Activated CD8-positive, alpha-beta memory T cell treated with anti-CD3 and anti-CD28 coated beads for 24 hours (primary cell): Measurements from ENCODE around the gene NEGR1.

Source experiments
- DNase-seq: peaks from one replicate; pipeline ENCODE4 v3.0.0-alpha.2; 2020

NEGR1 gene

DNA sequence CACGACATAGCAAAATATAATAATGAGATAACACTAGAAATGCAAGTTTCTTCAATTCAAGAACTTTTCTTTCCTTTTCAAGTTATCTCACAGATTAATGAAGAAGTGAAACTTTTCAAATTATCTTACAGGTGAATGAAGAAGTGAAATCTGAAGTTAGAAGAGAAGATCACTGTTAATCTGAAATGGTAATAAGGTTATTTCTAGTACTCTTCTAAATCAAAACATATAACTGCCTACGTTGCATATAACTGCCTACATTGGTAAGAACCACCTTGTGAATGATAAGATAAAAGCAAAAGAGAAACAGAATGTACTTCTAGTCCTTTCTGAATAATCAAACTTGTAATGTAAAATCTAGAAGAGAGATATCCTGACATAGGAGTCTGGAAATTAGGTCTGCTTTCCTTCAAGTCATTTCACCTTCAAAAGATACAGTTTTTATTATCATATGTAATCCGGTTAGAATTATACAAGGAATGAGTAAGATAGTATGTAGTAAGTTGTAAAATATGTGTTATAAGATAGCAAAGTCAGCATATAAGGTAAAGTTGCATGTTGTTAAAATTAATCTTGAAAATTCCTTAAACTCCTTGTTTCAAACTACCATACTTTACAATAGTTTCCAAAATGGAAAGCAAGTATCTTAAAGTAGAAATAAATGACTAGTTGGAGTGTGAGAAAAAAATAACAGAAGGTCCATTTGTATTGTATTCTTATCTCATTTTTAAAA, 679.1 kb downstream of the NEGR1 start:
- no peak for DNase-seq

DNA sequence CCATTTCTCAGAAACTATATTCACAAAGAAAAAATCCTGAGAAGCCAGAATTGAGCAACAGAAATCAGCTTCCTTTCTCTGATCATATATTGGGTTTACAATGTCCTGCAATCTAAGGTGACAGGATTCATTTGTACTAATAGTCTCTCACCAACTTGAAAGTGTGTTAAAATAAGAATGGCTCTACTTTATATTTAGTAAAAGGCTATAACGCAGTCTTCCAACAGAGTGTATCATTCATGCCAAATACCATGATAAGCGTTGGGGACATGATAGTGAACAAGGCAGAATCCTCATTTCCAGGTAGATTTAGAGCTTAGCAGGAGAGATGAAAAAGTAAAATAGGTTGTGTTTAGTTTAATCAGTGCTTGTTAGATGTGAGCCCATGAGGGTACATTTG, 682.3 kb downstream of the NEGR1 start:
- no peak for DNase-seq

DNA sequence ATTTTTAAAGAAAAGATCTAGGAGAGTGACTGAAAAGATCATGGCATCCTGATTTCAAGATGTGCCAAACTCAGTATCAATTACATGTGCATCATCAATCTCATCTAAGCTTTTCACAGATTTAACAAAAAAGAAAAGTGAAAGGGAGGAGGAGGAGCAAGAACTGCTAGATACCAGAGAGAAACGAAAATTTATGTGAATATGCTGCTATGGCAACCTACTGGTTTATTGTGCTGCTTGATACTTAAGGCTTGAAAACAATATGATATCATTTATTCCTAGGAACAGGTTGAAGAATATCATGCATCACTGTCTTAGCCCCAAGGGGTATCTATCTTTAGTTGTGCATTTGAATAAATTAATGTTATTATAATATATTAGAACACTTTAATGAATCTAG, 683.0 kb downstream of the NEGR1 start:
- no peak for DNase-seq

DNA sequence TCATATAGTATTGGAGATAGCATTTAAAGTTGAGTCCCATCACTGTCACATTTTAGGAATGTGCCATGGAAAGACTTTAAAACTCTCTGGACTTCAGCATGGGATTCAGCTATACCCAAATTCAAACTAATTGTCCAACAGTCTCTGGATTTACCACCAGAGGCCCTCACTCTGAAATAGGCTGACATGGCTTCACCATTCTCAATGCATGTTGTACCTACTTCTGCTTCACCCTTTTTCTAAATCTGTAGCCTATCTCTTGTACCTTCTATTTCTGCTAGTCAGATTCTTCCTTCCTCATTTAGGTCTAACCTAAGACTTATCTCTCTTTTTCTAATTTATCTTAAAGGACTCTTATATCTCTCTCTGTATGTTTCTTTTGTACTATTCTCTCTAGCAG, 688.8 kb downstream of the NEGR1 start:
- DNase-seq = no peak

DNA sequence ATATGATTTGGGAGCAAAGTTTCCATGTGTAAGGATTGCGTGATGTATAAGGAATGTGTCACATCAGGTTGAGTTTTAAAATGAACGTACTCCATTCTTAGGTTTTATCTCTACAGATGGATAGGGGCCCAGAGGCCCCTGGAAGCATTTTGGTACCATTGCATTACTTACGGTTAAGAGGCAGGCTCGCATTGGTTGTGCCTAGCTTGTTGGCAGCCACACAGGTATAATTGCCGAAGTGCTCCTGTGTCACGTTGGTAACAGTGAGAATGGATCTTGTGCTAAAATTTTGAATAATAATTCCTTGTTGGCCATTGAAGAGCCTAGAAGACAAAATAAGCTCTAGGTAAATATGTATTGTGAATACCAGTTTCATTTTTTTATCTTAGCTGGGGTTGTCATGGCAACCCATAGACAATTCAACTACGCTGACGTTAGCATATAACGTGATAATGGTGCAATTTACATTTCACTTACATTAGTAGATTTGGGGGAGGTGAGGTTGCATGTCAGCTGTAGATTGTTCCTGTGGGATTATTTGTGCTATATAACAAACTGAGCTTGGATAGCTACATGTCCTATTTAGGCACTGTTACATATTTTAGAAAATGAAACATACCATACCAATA, 689.6 kb downstream of the NEGR1 start:
- no peak for DNase-seq

DNA sequence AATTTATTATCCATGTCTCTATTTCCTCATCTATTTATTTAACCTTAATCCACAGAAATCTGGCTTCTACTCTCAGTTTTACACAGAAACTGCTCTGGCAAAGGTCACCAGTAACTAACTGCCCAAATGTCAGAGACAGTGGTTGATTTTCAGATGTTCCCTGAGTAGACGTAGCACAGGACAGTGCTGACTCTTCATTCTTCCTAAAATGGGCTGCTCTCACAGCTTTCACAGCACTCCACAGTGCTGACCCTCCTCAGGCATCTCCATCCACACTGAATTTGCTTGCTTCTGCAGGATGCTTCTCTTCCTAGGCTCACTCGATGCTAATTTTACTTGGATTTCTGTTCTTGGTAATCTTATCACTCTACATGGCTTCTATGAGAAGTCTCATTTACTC, 693.3 kb downstream of the NEGR1 start:
- DNase-seq = no peak

DNA sequence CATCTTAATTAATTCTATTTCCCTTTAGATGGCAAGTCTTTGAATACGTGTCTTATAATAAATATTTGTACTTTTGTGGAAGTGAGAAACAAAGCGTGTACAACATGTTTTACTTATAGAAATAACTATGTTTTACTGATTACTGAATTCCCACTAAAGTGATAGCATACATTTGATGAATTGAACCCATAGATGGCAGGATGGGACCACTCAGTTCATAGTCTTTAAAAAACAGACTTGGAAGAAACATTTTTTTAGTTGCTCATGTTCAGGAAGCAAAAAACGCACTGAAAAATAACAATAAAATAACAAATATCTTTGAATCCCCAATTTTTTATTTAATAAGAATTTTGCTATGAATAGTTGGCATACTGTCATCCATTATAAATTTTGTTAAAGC, 694.4 kb downstream of the NEGR1 start:
- DNase-seq = no peak

DNA sequence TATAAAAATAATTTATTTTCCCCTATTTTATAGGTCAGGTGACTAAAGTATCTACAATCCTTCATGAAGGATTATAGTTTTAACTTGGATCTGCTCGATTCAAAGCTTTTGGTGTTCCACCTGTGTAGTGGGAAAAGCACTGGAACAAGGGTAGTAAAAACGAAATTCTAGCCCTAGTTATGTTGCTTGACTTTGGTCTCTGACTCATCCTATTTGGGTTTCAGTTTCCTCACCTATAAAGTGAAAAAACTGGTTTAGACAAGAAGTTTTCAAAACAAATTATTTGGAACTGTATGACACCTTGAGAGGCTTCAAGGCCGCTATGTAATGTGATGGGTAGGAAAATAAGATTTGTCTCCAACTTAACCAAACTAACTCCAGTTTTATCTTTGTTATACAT, 696.3 kb downstream of the NEGR1 start:
- no peak for DNase-seq

DNA sequence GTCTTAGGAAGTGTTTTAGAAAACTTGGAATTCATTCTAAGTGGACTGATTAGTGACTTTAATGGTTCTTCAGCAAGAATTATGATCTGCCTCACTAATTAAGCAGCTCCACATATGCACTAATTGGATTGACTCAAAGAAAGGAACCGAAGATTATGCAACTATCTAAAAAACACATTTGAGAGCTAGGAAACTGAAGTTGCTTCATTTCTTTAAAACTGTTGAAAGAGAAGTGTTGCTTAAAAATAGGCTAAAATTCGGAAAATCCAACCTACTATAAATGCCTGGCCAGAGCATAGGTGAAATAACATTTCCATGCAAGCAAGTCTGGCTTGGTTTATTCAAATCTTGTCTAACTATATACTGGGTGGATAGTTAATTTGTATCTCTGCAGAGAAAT, 698.6 kb downstream of the NEGR1 start:
- no peak for DNase-seq

DNA sequence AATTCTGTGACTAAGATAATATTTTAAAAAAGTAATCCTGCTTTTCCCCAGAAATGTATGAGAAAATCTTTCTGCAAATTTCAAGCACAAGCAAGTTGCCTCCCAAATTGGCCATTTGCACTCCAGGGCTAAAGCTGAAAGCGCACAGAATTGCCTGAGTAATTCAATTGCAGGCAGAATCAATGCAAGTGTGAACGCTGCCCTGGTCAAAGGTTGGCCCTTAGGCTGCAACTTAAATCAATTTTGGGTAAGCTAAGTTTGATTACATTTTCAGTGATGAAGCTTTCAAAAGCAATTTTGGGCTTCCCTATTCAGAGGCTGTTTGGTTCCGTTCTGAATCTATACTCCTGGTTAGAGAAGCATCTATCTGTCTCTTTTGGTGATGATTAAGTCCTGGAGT, 699.7 kb downstream of the NEGR1 start:
- DNase-seq = no peak

DNA sequence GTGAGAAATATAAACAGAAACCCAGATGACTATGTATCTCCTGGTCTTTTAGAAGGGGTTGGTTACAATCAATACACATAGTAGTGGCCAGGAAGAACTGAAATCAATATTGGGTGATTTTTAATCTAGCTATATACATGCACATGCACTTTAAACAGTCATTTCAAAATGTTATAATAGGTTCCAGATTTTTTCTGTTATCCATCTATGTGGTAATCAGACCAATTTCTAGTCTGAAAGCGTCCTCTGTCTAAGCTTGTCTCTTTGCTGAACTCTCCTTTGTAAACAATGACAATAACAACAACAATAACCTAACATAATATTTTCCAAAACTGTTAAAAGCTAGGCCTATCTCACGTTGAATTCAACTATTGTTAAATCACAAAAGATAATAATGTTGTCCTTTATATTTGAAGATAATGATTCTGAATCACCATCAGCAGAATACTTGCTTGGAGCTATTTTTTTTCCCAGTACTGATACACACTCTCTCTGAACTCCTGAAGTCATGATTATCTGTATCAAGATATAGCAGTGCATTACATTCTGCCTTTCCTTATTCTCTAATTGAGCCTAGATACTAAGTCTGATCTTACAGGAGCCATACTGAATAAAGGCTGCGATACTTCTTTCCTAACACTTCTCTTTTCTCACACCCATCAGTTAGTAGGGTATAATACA, 704.7 kb downstream of the NEGR1 start:
- no peak for DNase-seq

DNA sequence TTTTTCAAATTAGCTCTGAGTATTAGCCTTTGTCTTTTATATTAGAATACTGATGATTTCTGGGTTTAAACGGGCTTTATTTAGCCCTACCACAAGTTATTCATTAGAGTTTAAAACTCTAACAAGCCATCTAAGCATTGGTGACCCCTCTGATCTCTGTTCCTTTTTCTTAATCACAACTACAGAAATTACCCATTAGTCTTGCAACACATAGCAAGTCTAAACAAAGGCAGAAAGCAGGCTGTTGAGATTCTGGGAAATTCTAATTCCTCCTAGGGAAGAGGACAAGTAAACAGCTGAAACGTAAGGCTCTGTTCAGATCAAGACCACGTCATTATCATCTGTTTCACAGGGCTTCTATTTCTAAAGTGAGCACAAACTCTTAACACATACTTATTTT, 710.3 kb downstream of the NEGR1 start:
- no peak for DNase-seq

DNA sequence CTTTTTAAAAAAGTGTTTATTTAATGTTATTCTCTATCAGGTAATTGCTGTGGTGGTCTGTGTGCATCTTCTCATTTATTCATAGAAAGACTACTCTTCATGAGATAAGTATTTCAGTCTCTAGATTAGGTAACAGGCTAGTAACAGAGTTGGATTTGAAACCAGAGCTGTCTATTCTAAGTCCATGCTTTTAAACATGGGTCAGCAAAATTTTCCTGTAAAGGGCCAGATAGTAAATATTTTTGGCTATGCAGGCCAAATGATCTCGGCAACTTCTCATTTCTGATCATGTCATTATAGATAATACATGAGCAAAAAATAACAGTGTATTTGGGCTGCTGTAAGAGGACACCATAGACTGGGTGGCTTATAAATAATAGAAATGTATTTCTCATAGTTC, 715.9 kb downstream of the NEGR1 start:
- DNase-seq = no peak

DNA sequence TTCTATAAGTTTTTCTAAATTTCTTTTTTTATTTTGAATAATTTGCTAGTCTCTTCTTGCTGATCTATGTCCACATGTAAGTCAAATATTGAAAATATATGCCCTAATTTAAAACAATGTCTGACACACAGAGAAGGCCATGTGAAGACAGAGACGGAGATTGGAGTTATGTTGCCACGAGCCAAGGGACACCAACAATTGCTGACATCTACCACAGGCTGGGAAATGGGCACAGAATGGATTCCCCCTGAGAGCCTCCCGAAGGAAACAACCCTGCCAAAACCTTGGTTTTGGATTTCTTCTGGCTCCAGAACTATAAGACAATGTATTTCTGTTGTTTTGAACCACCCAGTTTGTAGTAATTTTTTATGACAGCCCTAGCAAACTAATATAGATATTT, 716.5 kb downstream of the NEGR1 start:
- no peak for DNase-seq

DNA sequence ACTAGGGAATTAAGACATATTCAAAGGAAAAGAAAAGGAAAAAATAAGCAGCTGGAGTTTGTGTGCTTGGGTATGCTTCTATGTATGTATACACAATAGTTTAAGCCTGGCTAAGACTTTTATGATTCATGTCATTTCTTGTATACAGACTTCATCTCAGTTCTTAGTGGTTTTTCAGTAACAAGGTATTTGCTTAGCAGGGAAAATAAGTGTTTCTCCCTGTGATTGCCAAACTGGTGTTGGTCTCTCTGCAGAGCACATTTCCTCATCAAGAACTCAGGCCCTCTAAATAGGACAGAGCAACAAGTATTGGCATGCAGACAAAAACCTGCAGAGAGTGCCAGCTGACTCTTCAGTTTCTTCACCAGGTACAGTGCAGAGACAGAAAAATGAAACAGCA, 717.1 kb downstream of the NEGR1 start:
- no peak for DNase-seq

DNA sequence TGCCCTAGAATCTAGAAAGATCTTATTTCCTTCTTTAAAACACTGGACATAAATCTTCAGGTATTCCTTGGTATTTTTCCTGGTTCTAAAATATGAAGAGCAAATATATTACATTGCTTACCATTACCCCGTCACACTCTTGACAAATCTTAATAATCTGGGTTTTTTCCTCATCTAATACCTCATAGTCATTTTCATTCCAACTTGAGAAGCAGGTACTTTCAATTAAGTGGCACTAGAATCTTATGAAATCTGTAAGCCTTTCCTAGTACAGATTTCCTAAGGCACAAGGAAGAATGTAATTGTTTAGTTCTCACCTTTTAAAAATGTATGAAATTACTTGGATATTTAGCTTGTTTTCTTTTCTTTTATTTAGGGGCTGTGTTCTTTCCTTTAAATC, 720.0 kb downstream of the NEGR1 start:
- no peak for DNase-seq

DNA sequence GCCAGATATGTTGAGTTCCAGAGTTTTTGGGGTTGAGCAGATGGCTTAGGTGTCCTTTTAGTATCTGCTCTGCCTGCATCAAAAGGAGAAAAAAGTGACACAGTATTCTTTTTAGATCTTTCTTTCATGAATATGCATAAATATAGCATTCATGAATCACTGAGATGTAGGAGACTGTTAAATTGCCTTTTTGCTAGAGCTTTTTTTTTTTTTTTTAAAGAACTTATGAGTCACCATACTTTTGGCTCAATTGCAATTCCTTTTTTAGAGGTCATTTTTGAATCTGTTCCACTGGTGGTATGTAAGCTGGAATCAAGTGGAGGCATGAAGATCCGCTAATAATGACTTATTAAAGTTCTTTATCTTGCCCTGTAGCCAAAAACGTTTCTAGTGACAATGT, 720.6 kb downstream of the NEGR1 start:
- DNase-seq = no peak

DNA sequence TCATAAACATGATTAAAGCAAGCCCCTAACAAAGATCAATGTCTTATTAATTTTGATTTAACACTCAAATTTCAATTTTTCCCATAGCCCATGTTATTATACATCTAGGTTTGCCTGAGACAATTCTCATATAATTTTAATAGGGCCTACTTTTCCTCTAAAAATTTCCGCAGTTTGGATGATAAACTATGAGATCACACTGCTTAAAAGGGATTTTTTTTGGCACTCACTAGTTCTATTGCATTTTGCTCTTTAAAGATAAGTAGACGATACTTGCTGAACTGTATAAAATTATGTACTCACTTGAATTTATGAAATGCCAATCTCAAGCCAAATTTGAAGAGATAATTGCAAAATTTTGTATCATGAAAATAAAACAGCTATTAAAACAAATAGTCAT, 721.1 kb downstream of the NEGR1 start:
- DNase-seq = no peak

DNA sequence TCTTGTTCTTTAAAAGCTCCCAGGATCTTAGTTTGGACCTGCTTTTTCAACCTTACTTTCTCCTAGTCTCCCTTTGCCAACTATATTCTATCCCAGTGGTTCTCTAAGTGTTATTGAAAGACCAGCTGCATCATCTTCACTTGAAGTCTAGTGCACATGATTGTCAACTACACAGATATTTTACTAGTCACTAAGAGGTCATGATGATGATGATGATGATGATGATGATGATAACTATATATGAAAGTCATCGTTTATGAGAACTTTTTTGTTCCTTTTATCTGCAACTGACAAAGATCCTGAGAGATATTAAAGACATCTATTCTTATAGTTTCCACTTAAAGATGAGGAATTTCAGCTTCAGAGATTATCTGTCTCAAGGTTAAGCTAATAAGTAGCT, 722.5 kb downstream of the NEGR1 start:
- DNase-seq = no peak

DNA sequence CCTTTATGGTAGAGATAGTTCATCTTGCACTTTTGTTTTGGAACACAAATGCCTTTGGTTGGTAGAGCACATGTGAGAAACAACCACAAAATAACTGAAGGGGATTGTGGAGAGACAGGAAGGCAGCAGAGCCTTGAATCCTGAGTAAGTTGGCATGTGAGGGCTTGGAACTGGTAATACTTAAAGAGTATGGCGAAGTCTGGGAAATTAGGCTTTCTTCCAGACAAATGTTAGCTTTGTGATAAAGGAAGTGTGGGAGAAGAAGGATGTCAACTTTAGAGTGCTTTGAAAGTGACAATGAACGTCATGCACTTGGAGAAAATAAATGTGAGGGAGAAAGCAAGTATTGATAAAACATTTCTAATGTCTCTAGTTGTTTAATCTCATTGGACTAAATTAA, 725.2 kb downstream of the NEGR1 start:
- DNase-seq = no peak

DNA sequence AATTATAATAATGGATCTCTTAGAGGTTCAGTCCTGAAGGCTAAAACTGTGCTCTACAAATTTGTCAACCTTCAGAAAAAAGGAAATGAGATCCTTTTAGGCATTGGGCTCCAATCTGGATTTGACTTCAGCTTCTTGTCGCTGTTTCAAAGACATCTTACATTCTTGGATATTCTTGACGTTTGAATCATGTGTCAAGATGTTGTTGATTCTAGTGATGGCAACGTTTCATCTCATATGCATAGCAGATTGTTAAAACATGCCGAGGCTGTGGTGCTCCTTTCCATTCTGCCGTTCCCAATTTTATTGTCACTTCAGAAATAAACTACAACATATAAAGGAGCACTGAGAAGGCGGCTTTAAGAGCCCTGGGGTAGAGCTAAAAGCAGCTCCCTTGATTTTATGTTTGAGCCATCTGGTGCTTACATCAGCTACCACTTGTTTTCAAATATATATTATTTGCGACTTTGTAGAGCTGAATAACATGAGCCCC, 733.9 kb downstream of the NEGR1 start:
- DNase-seq = no peak

DNA sequence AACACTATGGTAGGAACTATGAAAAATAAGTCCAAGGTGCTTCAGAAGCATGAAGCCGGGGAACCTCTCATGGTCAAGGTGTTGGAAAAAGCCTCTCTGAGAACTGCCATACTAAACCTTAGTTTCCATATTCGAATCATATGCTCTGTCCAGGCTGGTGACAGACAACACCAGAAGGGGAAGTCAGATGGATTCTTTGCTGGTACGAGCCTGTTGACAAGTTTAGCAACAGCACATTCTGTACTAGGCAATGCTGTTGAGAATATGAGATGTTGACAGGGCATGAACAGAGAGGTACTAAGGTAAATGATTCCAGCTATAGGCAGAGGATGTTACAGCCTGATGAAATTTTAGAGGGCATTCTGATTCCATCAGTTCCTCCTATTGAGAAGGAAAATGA, 740.2 kb downstream of the NEGR1 start:
- DNase-seq = no peak

DNA sequence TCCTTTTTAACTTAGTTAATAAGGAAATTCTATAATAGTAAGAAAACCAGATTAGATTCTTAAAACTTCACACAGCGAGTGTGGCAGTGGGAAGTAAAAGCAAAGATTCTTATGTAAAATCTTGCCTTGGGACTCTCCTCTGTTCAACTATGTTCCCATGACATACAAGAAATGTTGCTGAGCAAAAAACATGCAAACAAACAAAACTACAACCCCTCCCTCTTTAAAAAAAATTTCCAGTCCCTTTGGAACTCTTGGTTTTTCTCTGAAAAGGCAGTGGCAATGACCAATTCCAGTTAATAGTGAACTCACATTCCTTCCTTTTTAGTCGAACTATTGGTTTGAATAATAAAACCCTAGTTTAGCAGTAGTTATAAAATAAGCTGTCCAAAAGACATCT, 748.4 kb downstream of the NEGR1 start:
- DNase-seq = no peak

DNA sequence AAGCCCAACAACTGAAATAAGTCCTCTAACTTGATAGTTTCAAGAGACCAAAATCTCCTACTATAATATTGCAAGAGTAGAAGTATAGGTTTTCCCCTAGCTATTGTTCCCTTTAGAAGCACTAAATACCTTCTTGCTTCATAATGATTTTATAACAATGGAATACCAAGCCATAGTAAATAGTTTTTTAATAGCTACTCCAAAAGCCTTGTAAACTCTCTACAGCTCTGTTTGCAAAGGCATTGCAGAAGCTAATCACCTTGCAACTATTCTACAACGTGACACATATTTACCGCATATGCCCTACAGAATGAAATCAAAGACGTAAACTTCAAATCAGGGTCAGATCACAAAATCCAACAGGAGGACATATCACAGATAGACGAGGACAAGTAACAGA, 750.0 kb downstream of the NEGR1 start:
- no peak for DNase-seq
